Transverse colon (tissue), 4 donors: ENCODE measurements around the gene CHMP1A.

Experiments used
- CTCF ChIP-seq, 5 experiments: fragments of 200-600 bp in 3 of 5; fragments of 450-650 bp in 2 of 5; sonication (generic) in 3 of 5; IDR thresholded peaks; 1 replicate in 2 of 5; 2 replicates in 3 of 5; pipeline ENCODE4 v1.5.1; 2016 to 2017; ENCODE audit warnings: antibody characterized with exemption in 5 of 5, inconsistent platforms in 3 of 5, mild to moderate bottlenecking in 2 of 5, moderate library complexity in 1 of 5
- POLR2AphosphoS5 ChIP-seq, 3 donors: sonication (generic); formaldehyde crosslinking; IDR thresholded peaks; one replicate each; pipeline ENCODE4 v1.6.1; 2016; ENCODE audit warnings: antibody characterized with exemption in 3 of 3

- no peak for TF ChIP-seq CTCF (IDR thresholded peaks at IDR 0.05)
- TF ChIP-seq POLR2AphosphoS5 (IDR thresholded peaks at IDR 0.05) = no peak
Observed at GRCh38 chr16:89646270-89646669, 11.2 kb downstream of the CHMP1A start.
